ENCODE measurements around the gene MYL4. TPM values are rescaled to one million over a fixed set of nuclear protein-coding genes. Genes with fewer than 3 reads are reported as not detected.
"Not testable (repeated sequence)": the region's sequence is repeated elsewhere in the genome, so short reads cannot be mapped to it uniquely, and the experiment has no call there.

MYL4 gene
- polyA plus RNA-seq (ENCODE audit: insufficient read length in 12 of 12), result 1,000 to 10,000 TPM in 10 of 12 donors, 100 to 1,000 TPM in 2; 673 to 6,112 (median 1,509) TPM
- long read RNA-seq, donor 1, partial matches to known transcripts, result 0 of 3 reads
- long read RNA-seq, donor 1, other reads (novel, unspliced or antisense), result 0 of 3 reads
- long read RNA-seq, donor 2, transcript MYL4-208 (8 exons, 850 nt), result minor isoform, 34 of 1,686 reads
- long read RNA-seq, donor 2, transcript MYL4-202 (7 exons, 855 nt), result major isoform, 773 of 1,686 reads
- long read RNA-seq, donor 2, transcript MYL4-201 (8 exons, 907 nt), result minor isoform, 8 of 1,686 reads
- long read RNA-seq, donor 2, partial matches to known transcripts, result 831 of 1,686 reads
- long read RNA-seq, donor 2, other reads (novel, unspliced or antisense), result 37 of 1,686 reads
- long read RNA-seq, donor 3, transcript MYL4-202 (7 exons, 855 nt), result major isoform, 404 of 961 reads
- long read RNA-seq, donor 3, transcript MYL4-208 (8 exons, 850 nt), result minor isoform, 14 of 961 reads
- long read RNA-seq, donor 3, transcript MYL4-204 (4 exons, 740 nt), result minor isoform, 5 of 961 reads
- long read RNA-seq, donor 3, transcript MYL4-201 (8 exons, 907 nt), result minor isoform, 11 of 961 reads
- long read RNA-seq, donor 3, partial matches to known transcripts, result 483 of 961 reads
- long read RNA-seq, donor 3, other reads (novel, unspliced or antisense), result 44 of 961 reads
- long read RNA-seq, donor 4, transcript MYL4-204 (4 exons, 740 nt), result minor isoform, 5 of 820 reads
- long read RNA-seq, donor 4, transcript MYL4-202 (7 exons, 855 nt), result major isoform, 322 of 820 reads
- long read RNA-seq, donor 4, partial matches to known transcripts, result 476 of 820 reads
- long read RNA-seq, donor 4, other reads (novel, unspliced or antisense), result 10 of 820 reads
- long read RNA-seq, donor 5, transcript MYL4-202 (7 exons, 855 nt), result major isoform, 880 of 2,278 reads
- long read RNA-seq, donor 5, transcript MYL4-201 (8 exons, 907 nt), result minor isoform, 12 of 2,278 reads
- long read RNA-seq, donor 5, transcript MYL4-208 (8 exons, 850 nt), result minor isoform, 41 of 2,278 reads
- long read RNA-seq, donor 5, transcript MYL4-204 (4 exons, 740 nt), result minor isoform, 9 of 2,278 reads
- long read RNA-seq, donor 5, partial matches to known transcripts, result 1,283 of 2,278 reads
- long read RNA-seq, donor 5, other reads (novel, unspliced or antisense), result 52 of 2,278 reads
- long read RNA-seq, donor 6, transcript MYL4-208 (8 exons, 850 nt), result minor isoform, 9 of 997 reads
- long read RNA-seq, donor 6, transcript MYL4-202 (7 exons, 855 nt), result major isoform, 400 of 997 reads
- long read RNA-seq, donor 6, partial matches to known transcripts, result 538 of 997 reads
- long read RNA-seq, donor 6, other reads (novel, unspliced or antisense), result 45 of 997 reads
- long read RNA-seq, donor 7, transcript MYL4-208 (8 exons, 850 nt), result minor isoform, 9 of 841 reads
- long read RNA-seq, donor 7, transcript MYL4-202 (7 exons, 855 nt), result major isoform, 324 of 841 reads
- long read RNA-seq, donor 7, transcript MYL4-201 (8 exons, 907 nt), result minor isoform, 8 of 841 reads
- long read RNA-seq, donor 7, partial matches to known transcripts, result 420 of 841 reads
- long read RNA-seq, donor 7, other reads (novel, unspliced or antisense), result 76 of 841 reads
- long read RNA-seq, donor 8, transcript MYL4-202 (7 exons, 855 nt), result major isoform, 862 of 2,301 reads
- long read RNA-seq, donor 8, transcript MYL4-204 (4 exons, 740 nt), result minor isoform, 10 of 2,301 reads
- long read RNA-seq, donor 8, transcript MYL4-201 (8 exons, 907 nt), result minor isoform, 15 of 2,301 reads
- long read RNA-seq, donor 8, transcript MYL4-208 (8 exons, 850 nt), result minor isoform, 37 of 2,301 reads
- long read RNA-seq, donor 8, partial matches to known transcripts, result 1,271 of 2,301 reads
- long read RNA-seq, donor 8, other reads (novel, unspliced or antisense), result 106 of 2,301 reads
- long read RNA-seq, donor 9, transcript MYL4-208 (8 exons, 850 nt), result minor isoform, 6 of 670 reads
- long read RNA-seq, donor 9, transcript MYL4-201 (8 exons, 907 nt), result minor isoform, 5 of 670 reads
- long read RNA-seq, donor 9, transcript MYL4-202 (7 exons, 855 nt), result major isoform, 267 of 670 reads
- long read RNA-seq, donor 9, partial matches to known transcripts, result 349 of 670 reads
- long read RNA-seq, donor 9, other reads (novel, unspliced or antisense), result 41 of 670 reads
- long read RNA-seq, donor 10, transcript MYL4-201 (8 exons, 907 nt), result minor isoform, 14 of 1,816 reads
- long read RNA-seq, donor 10, transcript MYL4-208 (8 exons, 850 nt), result minor isoform, 32 of 1,816 reads
- long read RNA-seq, donor 10, transcript MYL4-202 (7 exons, 855 nt), result major isoform, 765 of 1,816 reads
- long read RNA-seq, donor 10, partial matches to known transcripts, result 927 of 1,816 reads
- long read RNA-seq, donor 10, other reads (novel, unspliced or antisense), result 73 of 1,816 reads
- long read RNA-seq, donor 11, transcript MYL4-202 (7 exons, 855 nt), result major isoform, 647 of 1,536 reads
- long read RNA-seq, donor 11, transcript MYL4-201 (8 exons, 907 nt), result minor isoform, 9 of 1,536 reads
- long read RNA-seq, donor 11, transcript MYL4-208 (8 exons, 850 nt), result minor isoform, 22 of 1,536 reads
- long read RNA-seq, donor 11, partial matches to known transcripts, result 821 of 1,536 reads
- long read RNA-seq, donor 11, other reads (novel, unspliced or antisense), result 35 of 1,536 reads

- DNase-seq, result no peak
These were observed at the start of gene MYL4 for GRCh38 chr17:47208744-47209488. Gene MYL4, plus strand, starts transcription at chr17:47209348. Its CDS starts 75 bp downstream, at chr17:47209423.

GRCh38 chr17:47162013-47162622 is 47.0 kb upstream of the MYL4 start:
- no peak for DNase-seq

GRCh38 chr17:47164263-47164662 is 44.9 kb upstream of the MYL4 start:
- no peak for DNase-seq

GRCh38 chr17:47165137-47165536 is 44.0 kb upstream of the MYL4 start:
- DNase-seq, result no peak

DNA sequence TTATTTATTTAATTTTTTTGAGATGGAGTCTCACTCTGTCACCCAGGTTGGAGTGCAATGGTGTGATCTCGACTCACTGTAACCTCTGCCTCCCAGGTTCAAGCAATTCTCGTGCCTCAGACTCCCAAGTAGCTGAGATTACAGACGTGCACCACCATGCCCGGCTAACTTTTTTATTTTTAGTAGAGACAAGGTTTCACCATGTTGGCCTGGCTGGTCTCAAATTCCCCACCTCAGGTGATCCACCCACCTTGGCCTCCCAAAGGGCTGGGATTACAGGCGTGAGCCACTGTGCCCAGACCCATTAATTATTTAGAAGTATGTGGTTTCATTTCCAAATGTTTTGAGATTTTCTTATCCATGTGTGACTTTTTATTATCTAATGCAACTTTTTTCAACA is 42.3 kb upstream of the MYL4 start:
- not testable (repeated sequence) for DNase-seq

DNA sequence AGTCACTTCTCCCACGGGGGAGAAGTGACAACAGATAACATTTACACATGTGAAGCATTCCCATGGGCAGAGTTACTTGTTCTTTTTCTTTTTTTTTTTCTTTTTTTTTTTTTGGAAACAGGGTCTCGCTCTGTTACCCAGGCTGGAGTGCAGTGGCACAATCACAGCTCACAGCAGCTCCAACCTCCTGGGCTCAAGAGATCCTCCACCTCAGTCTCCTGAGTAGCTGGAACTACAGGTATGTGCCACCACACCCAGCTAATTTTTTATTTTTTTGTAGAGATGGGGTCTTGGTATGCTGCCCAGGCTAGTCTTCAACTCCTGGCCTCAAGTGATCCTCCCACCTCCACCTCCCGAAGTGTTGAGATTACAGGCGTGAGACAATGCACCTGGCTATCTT is 40.3 kb upstream of the MYL4 start:
- not testable (repeated sequence) for DNase-seq

DNA sequence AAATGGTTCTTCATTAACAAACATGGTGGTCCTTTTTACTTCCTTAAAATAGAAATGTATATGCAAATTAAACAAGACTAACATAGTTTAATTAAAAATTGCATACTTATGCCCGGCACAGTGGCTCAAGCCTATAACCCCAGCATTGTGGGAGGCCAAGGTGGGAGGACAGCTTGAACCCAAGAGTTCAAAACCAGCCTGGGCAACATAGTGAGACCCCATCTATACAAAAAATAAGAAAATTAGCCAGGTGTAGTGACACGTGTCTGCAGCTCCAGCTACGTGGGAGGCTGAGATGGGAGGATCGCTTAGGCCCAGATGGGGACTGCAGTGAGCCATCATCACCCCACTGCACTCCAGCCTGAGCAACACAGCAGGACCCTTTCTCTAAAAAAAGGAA is 38.4 kb upstream of the MYL4 start:
- DNase-seq, result no peak

DNA sequence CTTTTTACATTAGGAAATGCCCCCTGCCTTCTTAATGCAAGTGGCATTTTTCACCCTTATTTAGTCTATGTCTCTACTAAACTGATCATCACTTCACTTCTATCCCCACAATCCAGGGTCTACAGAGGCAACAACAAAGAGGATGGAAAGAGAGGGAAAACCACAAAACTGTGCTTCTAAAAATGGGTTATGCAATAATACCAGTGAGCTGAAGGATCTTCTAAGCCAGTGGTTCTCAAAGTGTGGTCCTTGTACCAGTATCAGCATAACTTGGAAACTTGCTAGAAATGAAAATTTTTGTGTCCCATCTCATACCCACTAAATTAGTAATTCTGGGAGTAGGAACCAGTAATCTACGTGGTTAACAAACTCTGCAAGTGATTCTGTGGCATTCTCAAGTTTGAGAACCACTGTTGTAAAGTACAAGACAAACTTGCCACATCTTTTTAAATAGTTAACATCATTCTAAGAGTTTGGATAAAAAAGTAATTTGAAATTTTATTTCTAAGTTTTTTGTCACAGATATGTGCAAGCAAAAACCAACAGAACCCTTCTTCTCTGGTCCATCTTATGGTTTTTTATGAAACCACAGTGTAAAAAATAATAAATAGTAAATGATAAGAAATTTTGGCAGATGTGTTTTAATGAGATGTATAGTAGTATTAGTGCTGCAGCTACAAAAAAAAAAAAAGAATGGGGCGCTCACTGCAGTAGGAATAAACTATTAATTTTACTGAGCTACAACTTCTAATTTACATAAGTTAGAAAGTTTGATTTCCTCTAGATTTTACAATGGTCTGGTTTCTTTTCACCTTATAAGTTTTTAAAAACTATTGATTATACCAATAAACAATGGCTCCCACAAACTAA is 36.2 kb upstream of the MYL4 start:
- no peak for DNase-seq

DNA sequence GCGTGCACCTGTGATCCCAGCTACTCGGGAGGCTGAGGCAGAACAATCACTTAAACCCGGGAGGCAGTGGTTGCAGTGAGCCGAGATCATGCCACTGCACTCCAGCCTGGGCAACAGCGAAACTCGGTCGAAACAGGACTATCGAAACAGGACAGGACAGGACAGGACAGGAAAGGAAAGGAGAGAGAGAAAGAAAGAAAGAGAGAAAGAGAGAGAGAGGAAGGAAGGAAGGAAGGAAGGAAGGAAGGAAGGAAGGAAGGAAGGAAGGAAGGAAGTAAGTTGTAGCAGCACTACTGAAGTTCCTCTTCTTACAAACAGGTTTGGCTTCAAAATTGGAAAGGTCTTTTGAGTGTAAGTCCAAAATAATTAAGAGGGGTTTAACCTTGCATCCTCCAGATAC is 34.3 kb upstream of the MYL4 start:
- DNase-seq, result not testable (repeated sequence)

- no peak for DNase-seq
These were observed 32.7 kb upstream of the MYL4 start for GRCh38 chr17:47176389-47176826.

DNA sequence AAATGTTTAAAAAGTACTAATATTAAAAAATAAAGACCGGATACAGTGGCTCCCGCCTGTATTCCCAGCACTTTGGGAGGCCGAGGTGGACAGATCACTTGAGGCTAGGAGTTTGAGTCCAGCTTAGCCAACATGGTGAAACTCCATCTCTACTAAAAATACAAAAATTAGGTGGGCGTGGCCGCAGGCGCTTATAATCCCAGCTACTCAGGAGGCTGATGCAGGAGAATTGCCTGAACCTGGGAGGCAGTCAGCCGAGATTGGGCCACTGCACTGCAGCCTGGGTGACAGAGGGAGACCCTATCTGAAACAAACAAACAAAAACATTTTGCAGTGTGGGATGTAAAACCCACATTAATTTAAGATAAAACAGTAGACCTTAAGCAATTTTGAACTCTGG is 31.9 kb upstream of the MYL4 start:
- DNase-seq, result no peak

DNA sequence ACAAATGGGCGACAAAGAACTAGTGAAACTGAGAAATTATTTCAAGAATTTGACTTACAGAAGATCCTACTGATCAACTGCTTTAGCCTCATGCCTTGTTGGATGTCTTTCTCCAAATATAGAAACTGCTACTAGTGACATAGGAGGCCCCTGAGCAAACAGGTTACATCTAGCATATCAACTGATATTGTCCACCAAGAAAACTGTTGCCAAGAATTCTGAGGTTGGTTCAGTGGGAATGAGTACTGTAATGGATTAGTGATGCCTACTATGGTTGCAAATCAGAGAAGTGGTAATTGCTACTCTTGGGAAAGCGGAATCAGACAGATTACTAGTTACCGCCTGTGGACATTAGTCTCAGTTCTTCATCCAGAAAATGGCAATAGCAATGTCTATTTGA is 30.0 kb upstream of the MYL4 start:
- DNase-seq, result no peak

- DNase-seq, result no peak
These were observed 28.8 kb upstream of the MYL4 start for GRCh38 chr17:47180337-47180736.

DNA sequence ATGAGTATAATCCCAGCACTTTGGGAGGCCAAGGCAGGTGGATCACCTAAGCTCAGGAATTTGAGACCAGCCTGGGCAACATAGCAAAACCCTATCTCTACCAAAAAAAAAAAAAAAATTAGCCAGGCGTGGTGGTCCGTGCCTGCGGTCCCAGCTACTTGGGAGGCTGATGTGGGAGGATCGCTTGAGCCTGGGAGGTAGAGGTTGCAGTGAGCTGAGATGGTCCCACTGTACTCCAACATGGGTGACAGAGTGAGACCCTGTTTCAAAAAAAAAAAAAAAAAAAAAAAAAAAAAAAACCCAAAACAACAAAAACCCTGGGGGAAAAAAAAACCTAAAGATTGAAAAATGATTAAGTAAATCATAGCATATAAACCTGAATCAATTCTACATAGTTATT is 28.2 kb upstream of the MYL4 start:
- DNase-seq, result not testable (repeated sequence)

DNA sequence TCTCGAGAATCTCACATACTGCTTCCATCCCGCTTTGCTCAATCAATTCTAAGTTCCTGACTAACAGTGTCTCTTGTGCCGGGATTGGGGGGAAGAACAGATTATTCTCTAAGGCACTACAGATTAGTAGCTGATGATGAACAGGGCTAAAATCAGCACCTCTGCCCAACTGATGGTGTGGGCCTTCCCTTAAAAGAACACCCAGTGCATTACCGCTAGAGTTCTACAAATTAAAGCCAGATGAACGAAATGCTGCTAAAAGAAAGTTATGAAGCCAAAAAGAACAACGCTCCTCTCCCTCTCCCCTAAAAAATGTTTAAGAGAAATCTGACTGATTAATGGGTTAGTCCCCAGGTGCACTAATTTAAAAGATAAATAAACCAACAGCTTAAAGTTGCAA is 24.5 kb upstream of the MYL4 start:
- no peak for DNase-seq

DNA sequence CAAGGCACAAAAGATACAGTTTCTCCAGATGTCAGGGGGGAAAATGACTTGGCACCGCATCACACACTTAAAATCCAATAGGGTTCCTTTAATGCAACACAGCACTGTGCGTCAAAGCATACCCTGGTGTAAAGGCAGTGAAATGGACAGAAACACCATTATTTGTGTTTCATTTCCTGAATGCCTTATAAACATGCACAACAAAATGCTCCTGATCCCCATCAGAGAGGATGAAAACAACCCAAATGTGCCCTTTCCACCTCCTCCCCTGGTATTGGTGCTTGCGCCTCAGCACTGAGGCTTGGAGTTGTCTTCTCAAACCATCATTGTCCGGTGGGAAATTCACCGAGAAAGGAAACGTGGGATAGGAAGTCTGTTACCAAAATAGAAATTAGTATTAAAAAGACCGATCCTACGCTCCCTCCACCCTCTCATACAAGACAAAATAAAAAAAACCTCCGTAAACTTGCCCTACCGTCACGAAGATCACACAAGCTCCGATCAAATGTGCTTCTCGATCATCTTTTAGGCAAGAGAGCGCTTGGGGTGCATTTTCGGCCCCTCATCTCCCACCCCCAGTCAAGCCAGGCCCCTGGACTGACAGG is 20.8 kb upstream of the MYL4 start:
- no peak for DNase-seq
